Inferior parietal cortex (tissue), 1 donor: ENCODE data around the gene YBEY.

Source experiments
- DNase-seq: peaks from one replicate; pipeline ENCODE4 v3.0.0-alpha.2; 2016; ENCODE audit errors: extremely low spot score

YBEY gene

DNA sequence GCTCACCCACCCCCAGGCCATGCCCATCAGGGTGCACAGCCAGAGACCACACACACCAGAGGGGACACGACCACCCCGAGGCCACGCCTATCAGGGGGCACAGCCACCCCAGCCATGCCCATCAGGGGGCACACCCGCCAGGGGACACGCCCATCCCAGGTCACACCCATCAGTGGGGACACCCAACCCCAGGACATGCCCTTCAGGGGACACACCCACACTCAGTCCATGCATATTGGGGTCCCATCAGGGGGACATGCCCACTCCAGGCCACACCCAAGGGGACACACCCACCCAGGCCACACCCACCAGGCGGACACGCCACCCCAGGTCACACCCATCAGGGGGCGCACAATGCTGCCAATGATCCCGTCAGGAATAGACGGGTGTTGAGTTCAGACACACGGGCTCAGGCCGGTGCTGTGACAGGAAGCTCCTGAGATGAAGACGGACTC is 21.4 kb upstream of the YBEY start:
- no peak for DNase-seq

DNA sequence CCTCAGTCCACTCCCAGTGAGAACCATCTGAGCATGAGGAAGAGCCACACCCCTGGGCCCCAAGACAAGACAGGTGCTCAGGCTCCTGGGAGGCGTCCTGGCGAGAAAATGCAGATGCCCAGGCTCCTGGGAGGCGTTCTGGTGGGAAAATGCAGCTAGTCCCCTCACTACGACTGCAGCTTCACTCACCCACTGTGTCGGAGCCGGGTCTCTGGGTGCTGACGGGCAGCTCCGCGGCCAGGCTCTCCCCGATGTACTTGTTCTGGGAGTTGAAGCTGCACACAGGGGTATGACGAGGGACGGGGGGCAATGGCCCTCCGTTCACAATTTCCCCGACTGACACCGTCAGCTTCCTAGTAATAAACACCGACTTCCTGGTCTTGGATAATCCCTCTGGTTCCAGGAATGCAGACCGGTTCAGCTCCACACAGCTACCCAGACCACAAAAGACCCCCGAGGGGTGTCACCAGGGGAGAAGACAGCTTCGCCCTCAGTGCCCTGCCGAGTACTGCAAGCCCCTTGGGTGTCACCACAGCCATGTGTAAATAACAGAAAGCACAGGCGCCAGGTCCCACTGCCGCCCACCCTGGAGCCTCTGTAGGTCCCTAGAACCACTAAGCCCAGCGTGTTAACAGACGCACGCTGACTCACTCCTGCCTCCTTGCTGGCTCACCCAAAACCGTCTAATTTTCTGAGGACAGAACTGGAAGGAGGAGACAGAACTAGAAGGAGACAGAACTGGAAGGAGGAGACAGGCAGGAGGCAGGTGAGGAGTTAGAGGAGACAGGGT is 20.2 kb upstream of the YBEY start:
- DNase-seq = no peak

DNA sequence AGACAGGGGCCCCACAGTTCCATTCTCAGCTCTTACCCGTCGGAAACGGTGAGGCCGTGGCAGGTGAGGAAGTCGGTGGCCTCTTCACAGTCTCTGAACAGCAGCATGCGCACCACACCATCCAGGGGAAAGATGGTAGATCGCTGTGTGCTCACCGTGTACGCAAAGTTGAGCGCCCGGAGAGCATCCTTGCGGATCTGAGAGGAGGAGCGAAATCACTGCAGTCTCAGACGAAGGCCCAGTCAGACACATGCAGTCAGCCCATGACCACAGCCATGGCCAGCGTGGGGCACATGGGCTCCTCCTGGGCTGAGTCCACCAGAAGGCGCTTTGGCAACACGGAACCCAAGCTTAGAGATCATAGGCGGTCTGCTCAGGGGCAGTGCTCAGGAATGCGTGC is 19.2 kb upstream of the YBEY start:
- DNase-seq = no peak

DNA sequence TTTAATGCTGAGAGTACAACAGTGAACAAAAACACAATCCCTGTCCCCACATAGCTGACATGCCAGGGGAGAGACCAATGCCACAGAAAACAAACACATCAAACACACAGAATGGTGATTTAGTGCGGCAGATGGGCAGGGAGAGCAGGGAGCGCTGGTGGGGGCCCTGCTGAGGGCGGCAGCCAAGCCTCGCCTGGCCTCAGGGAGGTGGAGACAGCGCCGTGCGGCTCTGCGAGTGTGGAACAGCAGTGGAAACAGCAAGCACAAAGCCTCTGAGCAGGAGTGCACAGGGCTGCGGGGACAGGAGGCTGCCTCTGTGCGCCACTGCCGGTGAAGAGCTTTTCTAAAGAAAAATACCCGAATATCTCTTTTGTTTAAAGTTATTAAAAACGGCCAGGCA is 17.8 kb upstream of the YBEY start:
- no peak for DNase-seq

DNA sequence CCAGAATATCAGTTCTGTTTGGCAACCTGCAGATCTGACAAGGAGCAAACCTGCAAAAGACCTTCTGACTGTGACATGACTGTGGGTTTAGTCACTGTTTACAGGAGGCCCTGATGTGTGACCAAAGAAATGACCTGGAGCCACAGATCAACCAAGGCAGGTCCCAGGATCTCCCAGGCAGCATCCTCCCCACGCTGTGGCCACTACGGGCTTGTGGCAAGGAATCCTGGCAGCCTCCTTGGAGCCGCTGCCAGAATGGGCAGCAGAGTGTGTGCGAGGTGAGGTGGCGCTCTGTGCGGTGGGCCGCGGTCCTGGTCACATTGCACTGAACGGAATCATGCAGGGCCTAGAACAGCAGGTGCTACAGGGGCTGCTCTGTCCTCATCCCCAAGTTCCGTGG is 16.7 kb upstream of the YBEY start:
- no peak for DNase-seq

DNA sequence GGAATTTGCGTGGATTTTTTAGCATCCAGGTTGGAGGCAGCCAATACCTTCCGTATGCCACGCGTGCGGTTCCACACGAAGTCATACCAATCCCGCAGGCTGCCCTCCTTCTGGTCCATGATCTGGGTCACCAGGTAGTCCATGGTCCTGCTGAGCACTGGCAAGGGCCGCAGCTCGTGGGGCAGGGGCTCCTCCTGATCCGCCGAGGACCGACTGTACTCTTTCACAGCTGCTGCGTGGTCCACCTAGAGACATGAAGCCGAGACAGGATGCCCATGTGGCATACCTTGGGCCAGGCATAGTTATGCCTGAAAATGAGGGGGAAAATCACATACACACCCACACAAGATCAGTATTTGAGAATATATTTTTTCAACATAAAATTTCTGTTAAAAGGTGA is 12.8 kb upstream of the YBEY start:
- no peak for DNase-seq

DNA sequence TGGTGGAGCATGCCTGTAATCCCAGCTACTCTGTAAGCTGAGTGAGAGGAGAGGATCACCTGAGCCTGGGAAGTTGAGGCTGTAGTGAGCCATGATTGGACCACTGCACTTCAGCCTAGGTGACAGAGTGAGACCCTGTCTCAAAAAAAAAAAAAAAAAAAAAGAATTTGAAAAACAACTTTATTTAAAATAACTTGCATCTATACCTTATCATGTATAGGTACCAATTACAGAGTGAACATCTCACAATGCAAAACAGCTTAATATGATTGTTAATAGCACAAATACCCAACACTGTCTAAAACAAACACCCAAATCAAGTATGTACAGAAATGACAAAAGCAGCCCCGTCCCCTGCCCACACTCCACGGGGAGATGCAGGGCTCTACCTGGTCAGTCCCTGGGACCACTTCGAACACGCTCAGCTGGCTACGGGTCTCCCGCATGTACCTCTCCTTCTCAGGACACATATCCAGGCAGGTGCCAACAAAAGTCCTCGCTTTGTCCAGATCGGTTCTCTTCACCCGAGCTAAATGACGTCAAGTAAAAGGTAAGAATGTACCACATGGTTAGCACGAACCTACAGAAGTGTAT is 11.2 kb upstream of the YBEY start:
- no peak for DNase-seq

DNA sequence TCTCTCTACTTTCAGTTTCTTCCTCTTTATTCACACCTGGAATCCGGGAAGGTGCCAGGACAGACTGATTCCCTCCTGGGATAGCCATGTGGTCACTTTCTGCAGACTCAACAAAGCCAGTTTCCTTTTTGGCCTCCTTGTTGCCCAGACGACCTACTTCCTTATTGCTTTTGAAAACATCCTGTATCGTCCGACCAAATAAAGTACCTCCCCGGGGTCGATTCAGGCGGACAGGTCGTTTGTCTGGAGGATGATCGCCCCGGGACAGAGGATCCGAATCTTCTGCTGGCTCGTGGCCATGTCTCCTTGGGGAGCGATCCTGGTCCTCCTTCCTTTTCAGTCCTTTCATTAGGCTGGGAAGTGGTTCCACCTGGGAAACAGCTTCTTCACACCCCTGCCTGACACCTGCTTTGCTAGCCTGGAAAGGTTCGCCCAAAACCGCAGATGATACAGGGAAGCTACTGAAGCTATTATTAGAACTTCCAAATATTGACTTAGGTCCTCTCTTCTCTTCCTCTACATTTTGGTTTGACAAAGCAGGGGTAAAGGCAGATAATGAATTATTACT is 2.0 kb upstream of the YBEY start:
- no peak for DNase-seq

DNA sequence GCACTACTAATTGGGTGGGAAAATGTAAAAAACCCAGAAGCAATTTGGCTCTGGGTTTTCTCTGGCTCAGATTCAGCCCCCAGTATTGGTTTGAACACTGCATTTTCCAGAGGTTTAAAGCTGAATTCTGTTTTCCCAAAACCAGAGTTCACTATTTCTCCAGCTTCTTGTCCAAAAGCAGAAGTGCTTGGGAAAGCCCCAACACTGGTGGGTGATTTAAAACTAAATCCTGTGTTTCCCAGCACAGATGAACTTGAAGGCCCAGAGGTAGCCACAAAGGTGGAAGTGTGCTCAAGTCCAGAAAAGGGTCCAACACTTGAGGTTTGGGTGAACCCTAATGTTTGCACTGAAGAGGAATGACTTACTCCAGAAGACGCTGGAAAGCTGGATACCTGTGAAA is 1.4 kb upstream of the YBEY start:
- DNase-seq = no peak

DNA sequence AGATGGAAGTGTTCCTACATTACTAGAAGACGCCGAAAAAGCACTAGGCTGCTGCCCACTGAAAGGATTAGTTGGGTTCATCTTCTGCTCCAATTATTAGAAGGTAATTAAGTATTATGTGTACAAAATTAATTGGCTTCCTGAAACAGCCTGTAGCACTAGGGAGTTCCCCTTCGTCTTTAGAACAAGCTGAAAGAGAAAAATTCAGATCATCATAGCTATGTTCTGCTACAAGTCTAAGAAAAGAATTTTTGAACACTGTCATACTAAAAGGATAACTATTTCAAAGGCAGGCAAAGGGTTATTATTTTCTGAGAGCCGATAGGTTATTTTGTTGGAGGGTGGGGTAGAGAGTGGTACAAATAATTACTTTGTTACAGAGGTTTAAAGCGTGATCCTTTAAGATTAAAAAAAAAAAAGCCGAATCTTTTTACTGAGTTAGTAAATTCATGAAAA is 908 bp upstream of the YBEY start, which contains the start of gene MCM3AP:
MCM3AP (minus strand) TSS at position 406 of the 456 bp plus-strand sequence; CDS start at position 81, 325 bp downstream.
- no peak for DNase-seq

DNA sequence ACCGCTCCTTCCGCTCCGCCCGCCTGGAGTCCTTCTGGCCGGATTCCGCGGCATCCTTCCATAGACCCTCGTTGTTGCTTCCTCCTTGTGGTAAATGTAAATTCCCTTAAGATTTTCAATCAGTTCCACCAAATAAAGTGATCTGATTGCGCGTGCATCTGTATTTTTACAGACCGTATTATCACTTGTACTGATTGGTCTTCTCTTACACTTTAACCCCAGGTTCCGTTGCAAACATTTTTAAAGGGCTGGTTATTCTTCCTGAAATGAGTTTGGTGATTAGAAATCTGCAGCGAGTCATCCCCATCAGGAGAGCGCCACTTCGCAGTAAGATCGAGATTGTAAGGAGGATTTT is 483 bp downstream of the YBEY start:
- peak; percentile 55 for DNase-seq

DNA sequence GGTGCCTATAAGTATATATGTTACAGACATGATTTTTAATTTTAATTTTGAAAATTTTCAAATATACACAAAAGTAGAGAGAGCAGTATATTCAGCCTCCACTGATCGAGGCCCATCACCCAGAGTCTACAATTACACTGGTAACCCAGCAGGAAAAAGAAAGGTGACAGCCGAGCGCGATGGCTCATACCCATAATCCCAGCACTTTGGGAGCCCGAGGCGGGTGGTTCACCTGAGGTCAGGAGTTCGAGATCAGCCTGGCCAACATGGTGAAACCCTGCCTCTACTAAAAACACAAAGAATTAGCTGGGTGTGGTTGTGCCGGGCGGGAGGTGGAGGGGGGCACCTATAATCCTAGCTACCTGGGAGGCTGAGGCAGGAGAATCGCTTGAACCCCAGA is 1.4 kb downstream of the YBEY start:
- DNase-seq = no peak

DNA sequence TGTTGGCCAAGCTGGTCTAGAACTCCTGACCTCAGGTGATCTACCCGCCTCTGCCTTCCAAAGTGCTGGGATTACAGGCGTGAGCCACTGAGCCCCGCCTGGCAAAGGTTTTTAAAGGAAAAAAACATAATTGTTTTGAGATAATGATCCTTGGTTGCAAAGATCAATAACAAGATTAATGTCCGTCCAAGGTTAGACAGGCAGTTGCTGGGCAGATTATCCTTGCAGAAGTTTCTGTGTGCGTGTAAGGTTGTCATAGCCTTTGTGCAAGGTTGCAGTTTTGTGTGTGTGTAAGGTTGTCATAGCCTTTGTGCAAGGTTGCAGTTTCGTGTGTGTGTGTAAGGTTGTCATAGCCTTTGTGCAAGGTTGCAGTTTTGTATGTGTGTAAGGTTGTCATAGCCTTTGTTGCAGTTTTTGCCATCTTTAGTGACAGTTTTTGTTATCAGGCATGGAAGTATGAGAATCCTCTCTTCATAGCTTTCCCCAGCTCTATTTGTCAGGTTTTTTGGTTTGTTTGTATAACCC is 3.6 kb downstream of the YBEY start:
- DNase-seq = no peak

DNA sequence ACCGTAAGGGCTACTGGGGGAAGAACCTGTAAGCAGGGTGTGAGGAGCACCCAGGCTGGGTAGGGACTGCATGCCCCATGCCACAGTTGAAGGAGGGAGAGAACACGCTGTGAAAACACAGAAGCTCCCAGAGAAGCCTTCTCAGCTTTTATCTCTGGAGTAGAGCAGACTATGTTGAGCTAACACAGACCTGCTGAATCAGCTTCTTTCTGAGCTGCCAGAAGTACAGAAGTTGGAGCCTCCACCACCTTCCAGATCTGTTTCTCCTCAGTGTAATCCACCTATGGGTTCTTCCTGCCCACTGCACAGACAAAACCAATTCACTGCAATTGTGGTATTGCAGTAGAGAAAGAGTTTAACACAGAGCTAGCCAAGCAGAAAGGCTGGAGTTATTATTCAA is 5.4 kb downstream of the YBEY start:
- DNase-seq = no peak

DNA sequence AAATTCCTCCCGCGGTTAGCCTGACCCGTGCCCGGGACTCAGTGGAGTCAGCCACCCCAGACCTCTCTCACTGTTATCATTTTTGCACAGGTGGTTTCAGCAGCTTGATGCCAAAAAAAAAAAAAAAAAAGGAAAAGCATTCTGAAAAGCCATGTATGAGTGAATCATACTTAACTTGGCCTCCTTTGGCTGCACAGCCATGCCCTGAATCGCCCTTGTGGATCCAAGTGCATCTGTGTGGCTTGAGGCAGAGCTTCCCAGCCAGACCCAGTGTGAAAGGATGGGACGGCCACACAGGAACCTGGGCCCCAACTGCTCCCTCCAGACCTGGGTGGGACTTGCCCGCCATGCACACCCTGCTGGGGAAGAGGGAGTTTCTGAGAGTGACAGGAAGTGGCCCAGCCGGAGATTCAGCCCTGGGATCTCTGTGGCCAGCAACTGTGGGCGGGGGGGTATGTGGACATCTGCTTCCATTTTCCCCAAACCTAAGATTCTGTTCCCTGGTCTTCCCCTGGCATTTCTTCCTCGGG is 8.6 kb downstream of the YBEY start:
- DNase-seq = peak; percentile 2

DNA sequence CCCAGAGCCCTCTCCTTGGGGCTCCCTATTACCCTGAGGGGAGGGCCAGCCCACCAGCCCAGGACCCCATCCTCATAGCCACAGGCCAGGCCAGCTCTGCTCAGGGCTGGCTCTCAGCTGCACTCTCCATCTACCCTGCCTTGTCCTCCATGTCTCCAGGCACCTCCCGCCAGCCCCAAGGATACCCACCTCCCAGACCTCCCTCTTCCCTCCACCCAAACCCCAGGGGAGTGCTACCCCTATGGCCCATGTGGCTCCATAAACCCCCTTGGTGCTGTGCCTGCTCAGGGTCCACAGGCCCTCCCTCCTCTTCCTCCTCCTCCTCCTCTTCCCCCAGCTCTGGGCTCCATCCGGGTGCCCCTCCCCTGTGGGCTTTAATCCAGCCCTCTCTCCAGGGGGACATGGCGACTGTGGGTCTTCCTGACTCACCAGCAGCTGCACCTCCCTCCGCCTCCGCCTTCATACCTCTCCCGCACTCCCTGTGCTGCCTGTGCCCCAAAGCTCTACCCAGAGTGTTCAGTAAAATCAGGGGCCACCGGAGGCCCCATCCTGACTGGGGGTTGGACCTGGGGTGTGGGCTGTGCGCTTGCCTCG is 9.1 kb downstream of the YBEY start:
- no peak for DNase-seq

DNA sequence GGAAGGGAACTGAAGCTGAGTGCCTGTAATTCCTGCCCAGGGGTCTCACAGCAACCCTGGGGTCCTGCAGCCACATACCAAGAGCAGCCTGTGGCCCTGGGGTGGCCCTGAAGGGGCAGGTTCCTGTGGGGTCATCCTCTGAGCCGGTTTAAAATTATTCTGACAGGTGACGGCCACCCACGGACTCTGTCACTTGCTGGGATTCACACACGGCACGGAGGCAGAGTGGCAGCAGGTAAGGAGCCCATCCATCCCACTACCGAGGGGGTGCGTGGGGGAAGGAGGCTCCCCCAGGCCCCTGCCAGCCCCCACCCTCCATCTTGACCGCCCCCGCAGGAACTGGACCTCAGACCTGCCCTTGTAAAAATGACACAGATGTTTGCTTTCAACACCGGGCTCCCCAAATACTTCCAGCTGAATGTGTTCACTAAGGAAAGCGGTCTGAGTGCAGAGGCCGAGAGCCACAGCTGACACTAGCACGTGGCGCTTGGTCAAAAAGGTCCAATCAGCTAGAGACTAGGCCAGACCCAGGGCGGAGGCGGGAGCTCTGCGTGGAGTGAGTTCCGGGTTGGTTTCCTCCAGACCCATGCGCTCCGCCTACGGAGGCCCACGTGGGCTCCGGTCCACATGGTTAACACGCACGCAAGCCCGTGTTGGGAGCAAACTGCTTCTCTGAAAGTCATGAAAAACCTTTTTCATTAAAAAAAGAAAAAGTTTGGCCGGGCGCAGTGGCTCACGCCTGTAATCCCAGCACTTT is 10.0 kb downstream of the YBEY start:
- DNase-seq = no peak

DNA sequence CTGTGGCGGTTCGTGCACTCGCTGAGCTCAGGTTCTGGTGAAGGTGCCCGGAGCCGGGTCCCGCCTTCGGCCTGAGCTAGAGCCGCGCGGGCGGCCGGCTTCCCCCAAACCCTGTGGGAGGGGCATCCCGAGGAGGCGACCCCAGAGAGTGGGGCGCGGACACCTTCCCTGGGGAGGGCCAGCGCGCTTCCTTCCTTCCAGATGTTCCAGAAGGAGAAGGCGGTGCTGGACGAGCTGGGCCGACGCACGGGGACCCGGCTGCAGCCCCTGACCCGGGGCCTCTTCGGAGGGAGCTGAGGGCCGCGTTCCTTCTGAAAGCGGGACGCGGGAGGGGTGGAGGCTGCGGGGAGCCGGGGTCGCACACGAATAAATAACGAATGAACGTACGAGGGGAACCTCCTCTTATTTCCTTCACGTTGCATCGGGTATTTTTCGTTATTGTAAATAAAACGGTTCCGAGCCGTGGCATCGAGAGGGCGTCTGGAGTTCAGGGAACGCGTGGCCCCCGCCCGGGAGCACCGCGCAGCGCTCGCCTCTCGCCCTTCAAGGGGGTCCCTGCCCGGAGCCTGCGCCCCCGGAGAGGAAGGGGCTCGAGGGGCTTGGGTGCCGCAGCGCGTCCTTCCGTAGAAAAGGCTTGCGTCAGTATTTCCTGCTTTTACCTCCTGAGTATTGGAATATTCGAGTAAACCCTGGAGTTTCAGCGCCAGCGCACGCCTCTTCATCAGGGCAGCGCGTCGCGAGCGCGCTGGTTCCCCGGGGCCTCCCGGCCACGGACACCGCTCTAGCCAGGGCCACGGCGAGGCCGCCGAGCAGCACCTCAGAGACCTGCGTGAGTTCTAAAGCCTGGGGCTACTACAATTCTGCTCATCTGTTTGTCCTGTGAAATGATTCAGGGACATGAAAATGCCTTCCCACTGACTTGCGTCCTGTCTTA is 11.5 kb downstream of the YBEY start:
- DNase-seq = no peak

DNA sequence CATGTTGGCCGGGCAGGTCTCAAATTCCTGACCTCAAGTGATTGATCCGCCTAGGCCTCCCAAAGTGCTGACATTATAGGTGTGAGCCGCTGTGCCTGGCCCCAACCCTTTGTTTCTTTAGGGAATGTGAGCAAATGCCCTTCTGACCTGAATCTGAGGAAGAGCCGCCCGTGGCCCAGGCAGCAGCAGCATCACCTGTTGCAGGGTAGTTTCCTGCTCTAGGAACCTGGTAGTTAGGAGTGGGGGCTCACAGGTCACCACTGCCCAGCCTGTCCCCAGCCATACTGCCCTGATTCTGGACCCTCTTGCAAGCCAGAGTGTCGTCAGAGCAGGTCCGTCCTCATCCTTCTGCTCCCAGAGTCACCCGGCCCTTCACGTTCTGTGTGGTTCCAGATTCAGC is 13.0 kb downstream of the YBEY start:
- DNase-seq = no peak

DNA sequence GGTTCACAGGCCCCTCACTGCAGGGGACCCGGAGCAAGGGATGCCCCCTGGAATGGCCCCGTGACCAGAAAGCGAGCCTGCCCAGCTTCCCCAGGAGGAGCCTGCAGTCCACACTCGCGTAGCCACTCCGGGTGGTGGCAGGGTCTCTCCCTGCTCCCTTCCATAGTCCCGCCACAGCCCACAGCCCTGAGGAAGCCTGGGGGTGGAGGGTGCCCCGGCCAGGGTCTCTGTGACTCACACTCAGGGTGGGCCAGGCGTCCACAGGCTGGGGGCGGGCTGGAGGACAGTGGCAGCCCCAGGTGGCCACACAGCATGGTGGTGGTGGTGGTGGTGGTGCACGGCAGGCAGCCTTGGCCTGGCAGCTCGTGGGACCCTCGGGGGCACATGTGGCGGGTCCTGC is 15.6 kb downstream of the YBEY start:
- no peak for DNase-seq
